SU-DHL-6 (cell line): ENCODE measurements around the gene TNIK.

ENCODE experiments used
- EZH2phosphoT487 ChIP-seq: fragments of 200-600 bp; sonication (generic), shearing (Covaris generic); conservative IDR thresholded peaks from 2 replicates; pipeline ENCODE4 v1.6.1; 2018; ENCODE audit warnings: mild to moderate bottlenecking, antibody characterized with exemption, low read length, moderate library complexity, mixed read lengths
- TF ChIP-seq, protein P1 (sequence below): fragments of 200-600 bp; sonication (generic); IDR thresholded peaks from one replicate; pipeline ENCODE4 v1.5.1; 2017; ENCODE audit warnings: antibody characterized with exemption, mild to moderate bottlenecking, low read length, moderate library complexity; ENCODE audit not compliant: insufficient read depth, poor library complexity, severe bottlenecking

- TF ChIP-seq, protein P1, sequence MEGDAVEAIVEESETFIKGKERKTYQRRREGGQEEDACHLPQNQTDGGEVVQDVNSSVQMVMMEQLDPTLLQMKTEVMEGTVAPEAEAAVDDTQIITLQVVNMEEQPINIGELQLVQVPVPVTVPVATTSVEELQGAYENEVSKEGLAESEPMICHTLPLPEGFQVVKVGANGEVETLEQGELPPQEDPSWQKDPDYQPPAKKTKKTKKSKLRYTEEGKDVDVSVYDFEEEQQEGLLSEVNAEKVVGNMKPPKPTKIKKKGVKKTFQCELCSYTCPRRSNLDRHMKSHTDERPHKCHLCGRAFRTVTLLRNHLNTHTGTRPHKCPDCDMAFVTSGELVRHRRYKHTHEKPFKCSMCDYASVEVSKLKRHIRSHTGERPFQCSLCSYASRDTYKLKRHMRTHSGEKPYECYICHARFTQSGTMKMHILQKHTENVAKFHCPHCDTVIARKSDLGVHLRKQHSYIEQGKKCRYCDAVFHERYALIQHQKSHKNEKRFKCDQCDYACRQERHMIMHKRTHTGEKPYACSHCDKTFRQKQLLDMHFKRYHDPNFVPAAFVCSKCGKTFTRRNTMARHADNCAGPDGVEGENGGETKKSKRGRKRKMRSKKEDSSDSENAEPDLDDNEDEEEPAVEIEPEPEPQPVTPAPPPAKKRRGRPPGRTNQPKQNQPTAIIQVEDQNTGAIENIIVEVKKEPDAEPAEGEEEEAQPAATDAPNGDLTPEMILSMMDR, result no peak
- TF ChIP-seq EZH2phosphoT487, result no peak
These were observed 266.5 kb downstream of the TNIK start for GRCh38 chr3:171193693-171194092.
